Spleen (tissue), 11 donors: ENCODE measurements around the gene WDR70. TPM values are rescaled to one million over a fixed set of nuclear protein-coding genes. Genes with fewer than 3 reads are reported as not detected.

Experiments
- DNase-seq: peaks from one replicate; pipeline ENCODE4 v3.0.0-alpha.2; 2020
- H3K27ac ChIP-seq, 8 donors: fragments of 200-600 bp; sonication (generic) in 7 of 8; 1 replicate in 4 of 8; 2 replicates in 4 of 8; pipeline versions ENCODE4 v1.5.0 to v1.8.0; 2016 to 2021; ENCODE audit warnings: inconsistent platforms in 4 of 8, mild to moderate bottlenecking in 4 of 8, moderate library complexity in 1 of 8
- H3K27me3 ChIP-seq, 7 donors: fragments of 200-600 bp; sonication (generic) in 6 of 7; replicated peaks in 1 of 7; 1 replicate in 4 of 7; 2 replicates in 3 of 7; pipeline versions ENCODE4 v1.5.0 to v1.8.0; 2016 to 2021; ENCODE audit warnings: inconsistent platforms in 3 of 7, mild to moderate bottlenecking in 1 of 7
- H3K36me3 ChIP-seq, 6 donors: fragments of 200-600 bp; sonication (generic) in 5 of 6; 1 replicate in 4 of 6; 2 replicates in 2 of 6; pipeline versions ENCODE4 v1.5.0 to v1.8.0; 2016 to 2021; ENCODE audit warnings: inconsistent platforms in 2 of 6
- H3K4me1 ChIP-seq, 6 donors: fragments of 200-600 bp; sonication (generic) in 5 of 6; 1 replicate in 3 of 6; 2 replicates in 3 of 6; pipeline versions ENCODE4 v1.5.0 to v1.8.0; 2016 to 2021; ENCODE audit warnings: inconsistent platforms in 3 of 6
- H3K4me3 ChIP-seq, 8 donors: fragments of 200-600 bp; sonication (generic) in 7 of 8; 1 replicate in 4 of 8; 2 replicates in 4 of 8; pipeline versions ENCODE4 v1.5.0 to v1.8.0; 2016 to 2021; ENCODE audit warnings: inconsistent platforms in 4 of 8, mild to moderate bottlenecking in 4 of 8, moderate library complexity in 2 of 8
- H3K9me3 ChIP-seq, 8 donors: fragments of 200-600 bp; sonication (generic) in 7 of 8; 1 replicate in 4 of 8; 2 replicates in 4 of 8; pipeline versions ENCODE4 v1.5.0 to v1.8.0; 2016 to 2021; ENCODE audit warnings: inconsistent platforms in 4 of 8
- CTCF ChIP-seq, 11 experiments: fragments of 200-600 bp in 7 of 11; fragments of 450-650 bp in 4 of 11; sonication (generic) in 4 of 11; IDR thresholded peaks in 8 of 11; conservative IDR thresholded peaks in 3 of 11; 1 replicate in 7 of 11; 2 replicates in 4 of 11; pipeline versions ENCODE4 v1.4.0 to v1.8.0; 2016 to 2021; ENCODE audit warnings: antibody characterized with exemption in 11 of 11, inconsistent platforms in 4 of 11, mild to moderate bottlenecking in 1 of 11
- POLR2A ChIP-seq, 3 donors: fragments of 450-650 bp; IDR thresholded peaks; one replicate each; pipeline ENCODE4 v1.5.1; 2017; ENCODE audit warnings: antibody characterized with exemption in 3 of 3, mild to moderate bottlenecking in 1 of 3
- POLR2AphosphoS5 ChIP-seq, 3 donors: sonication (generic); formaldehyde crosslinking; IDR thresholded peaks; one replicate each; pipeline ENCODE4 v1.5.1; 2017; ENCODE audit warnings: antibody characterized with exemption in 3 of 3
- WGBS, 5 donors: extraction: QIAGEN DNeasy Blood & Tissue Kit in 3 of 5; methylation state at CpG; one replicate each; pipeline versions ENCODE4 v1.1.5 to v1.1.7; 2013 to 2018; 5-methylcytosine and 5-hydroxymethylcytosine counted together
- intact Hi-C: fragments of 100-400 bp; cut with DNase I; formaldehyde crosslinking; loops from one replicate; pipeline ENCODE4 v1.15.0; 2023; ENCODE audit warnings: low total_unique reads
- polyA plus RNA-seq, 3 donors: library from polyadenylated mRNA; stranded (reverse); fragments of 200-250 nt; gene quantifications; one replicate each; pipeline ENCODE4 v1.2.1, GENCODE V29; 2013
- total RNA-seq, 7 donors: library from RNA; depleted of rRNA in 3 of 7; stranded (reverse); fragments of >200 nt in 3 of 7; fragmentation: NEBNext Ultra II Directional in 4 of 7; extraction: Animal tissue kit (Norgen Biotek cat#: 25700) in 4 of 7; gene quantifications; one replicate each; pipeline versions ENCODE4 v1.1.0 to v1.2.1, GENCODE V29; 2016 to 2021
- donor health status: healthy with polysubstance abuse.
- donor health status: DM: no; HTN: no; CAD: no; lungs with moderate emphysema.
- donor health status: DM: no; HTN: no; CAD: no.
- donor health status: Bipolar disorder and iron deficiency.
- donor health status: healthy.
- donor health status: DM: no; HTN: no; CAD: no.
- donor health status: DM: yes; HTN: yes; CAD: no.

WDR70 gene
- total and polyA plus RNA-seq, 10 donors: 24.7 to 51.7 (median 33.4) TPM

- no peak overlapping the region for H3K27ac ChIP-seq
- no peak for DNase-seq
- H3K36me3 ChIP-seq: peaks cover 0 to 55% (median 7%) of the 10 kb centered on the region in 6 donors
- peaks cover 0 to 30% (median 12%) of the 10 kb centered on the region in 6 donors for H3K4me1 ChIP-seq
- intact Hi-C loops: no loop called here
- no peaks in the 10 kb centered on the region for H3K9me3 ChIP-seq
- 63 to 68% (median 63%) methylated on average over 4 of the region's 4 CpGs for WGBS, 5 donors
- TF ChIP-seq POLR2AphosphoS5 (IDR thresholded peaks at IDR 0.05): no peak
- TF ChIP-seq POLR2A (IDR thresholded peaks at IDR 0.05): no peak
- TF ChIP-seq CTCF (IDR thresholded peaks at IDR 0.05 in 8 of 11, conservative IDR thresholded peaks at IDR 0.05 in 3 of 11): no peak
- H3K4me3 ChIP-seq: no peak overlapping the region
- H3K27me3 ChIP-seq: no peaks in the 10 kb centered on the region
Measured at GRCh38 chr5:37735649-37736347, 356.7 kb downstream of the WDR70 start.

GRCh38 chr5:37736397-37736796 is 357.3 kb downstream of the WDR70 start:
- H3K27ac ChIP-seq: no peak overlapping the region
- H3K27me3 ChIP-seq: no peaks in the 10 kb centered on the region
- no peaks in the 10 kb centered on the region for H3K9me3 ChIP-seq
- intact Hi-C loops: no loop called here
- 91 to 99% (median 97%) methylated on average over 2 of the region's 2 CpGs for WGBS, 5 donors
- no peak for DNase-seq
- H3K4me3 ChIP-seq: no peak overlapping the region
- peaks cover 0 to 30% (median 12%) of the 10 kb centered on the region in 6 donors for H3K4me1 ChIP-seq
- H3K36me3 ChIP-seq: peaks cover 0 to 53% (median 6%) of the 10 kb centered on the region in 6 donors
- TF ChIP-seq CTCF (IDR thresholded peaks at IDR 0.05 in 8 of 11, conservative IDR thresholded peaks at IDR 0.05 in 3 of 11): no peak
- no peak for TF ChIP-seq POLR2AphosphoS5 (IDR thresholded peaks at IDR 0.05)
- no peak for TF ChIP-seq POLR2A (IDR thresholded peaks at IDR 0.05)

- intact Hi-C loops: no loop called here
- WGBS, 5 donors: 90 to 95% (median 92%) methylated on average over 4 of the region's 4 CpGs
- no peak for TF ChIP-seq POLR2AphosphoS5 (IDR thresholded peaks at IDR 0.05)
- no peak for TF ChIP-seq POLR2A (IDR thresholded peaks at IDR 0.05)
- no peak for TF ChIP-seq CTCF (IDR thresholded peaks at IDR 0.05 in 8 of 11, conservative IDR thresholded peaks at IDR 0.05 in 3 of 11)
- Histone ChIP-seq H3K27ac (no peak overlapping the region), H3K36me3 (peaks cover 0 to 47% (median 6%) of the 10 kb centered on the region in 6 donors), H3K27me3 (no peaks in the 10 kb centered on the region), H3K4me1 (peaks cover 0 to 30% (median 12%) of the 10 kb centered on the region in 6 donors), H3K9me3 (no peaks in the 10 kb centered on the region), H3K4me3 (no peak overlapping the region)
- DNase-seq: no peak
Measured at GRCh38 chr5:37737326-37738056, 358.4 kb downstream of the WDR70 start.
